SK-N-SH (cell line): ENCODE data around the gene PKN1. TPM values are rescaled to one million over a fixed set of nuclear protein-coding genes. Genes with fewer than 3 reads are reported as not detected.

ENCODE experiments used
- CTCF ChIA-PET: fragments of 300-600, 350-600 bp; formaldehyde crosslinking; extraction: SDS; loops from one replicate; lab custom pipeline; 2021; lab: Yijun Ruan, JAX
- POLR2A ChIA-PET: fragments of 350-600 bp; sonication (Branson Sonifier 250); formaldehyde crosslinking; extraction: SDS; loops from one replicate; lab custom pipeline; 2020; ENCODE audit warnings: antibody characterized with exemption, inconsistent platforms; lab: Yijun Ruan, JAX
- DNase-seq: peaks from one replicate; pipeline ENCODE4 v3.0.0; 2012
- H2AFZ ChIP-seq: fragments of 200-600 bp; sonication (generic); 2 replicates; pipeline ENCODE4 v1.8.1; 2016; ENCODE audit warnings: antibody characterized with exemption, mild to moderate bottlenecking, low read depth
- H3F3A ChIP-seq: fragments of 200-600 bp; sonication (generic); replicated peaks from 2 replicates; pipeline ENCODE3; 2016; ENCODE audit warnings: antibody characterized with exemption, mild to moderate bottlenecking; ENCODE audit not compliant: insufficient read depth
- H3K27ac ChIP-seq, 2 experiments: fragments of 200-500 bp in 1 of 2; fragments of 200-600 bp in 1 of 2; sonication (Bioruptor generic) in 1 of 2; sonication (generic), shearing (Covaris generic) in 1 of 2; 2 replicates each; pipeline versions ENCODE4 v1.5.1 to v1.6.1; 2014 to 2016; ENCODE audit warnings: low read depth in 2 of 2, inconsistent platforms in 1 of 2, low read length in 1 of 2, mild to moderate bottlenecking in 1 of 2, mixed read lengths in 1 of 2
- H3K27me3 ChIP-seq: fragments of 200-600 bp; sonication (generic), shearing (Covaris generic); 2 replicates; pipeline ENCODE4 v1.6.1; 2016; ENCODE audit warnings: mixed run types; ENCODE audit not compliant: insufficient read depth
- H3K36me3 ChIP-seq, 2 experiments: fragments of 200-500 bp in 1 of 2; fragments of 200-600 bp in 1 of 2; sonication (Bioruptor generic) in 1 of 2; sonication (generic) in 1 of 2; replicated peaks in 1 of 2; 2 replicates each; pipeline versions ENCODE3 to v1.5.1; 2014 to 2016; ENCODE audit warnings: low read length in 1 of 2, mild to moderate bottlenecking in 1 of 2; ENCODE audit not compliant: insufficient read depth in 2 of 2, control insufficient read depth in 1 of 2
- H3K4me1 ChIP-seq, 2 experiments: fragments of 200-500 bp in 1 of 2; fragments of 200-600 bp in 1 of 2; sonication (Bioruptor generic) in 1 of 2; sonication (generic), shearing (Covaris generic) in 1 of 2; 2 replicates each; pipeline versions ENCODE4 v1.5.1 to v1.6.1; 2014 to 2016; ENCODE audit warnings: low read depth in 1 of 2, low read length in 1 of 2, mixed run types in 1 of 2; ENCODE audit not compliant: insufficient read depth in 2 of 2, control insufficient read depth in 1 of 2
- H3K4me2 ChIP-seq: fragments of 200-600 bp; sonication (generic), shearing (Covaris generic); 2 replicates; pipeline ENCODE4 v1.6.1; 2017; ENCODE audit warnings: mixed run types
- H3K4me3 ChIP-seq, 2 experiments: fragments of 200-500 bp in 1 of 2; fragments of 200-600 bp in 1 of 2; sonication (Bioruptor generic) in 1 of 2; sonication (generic), shearing (Covaris generic) in 1 of 2; 2 replicates each; pipeline versions ENCODE4 v1.5.1 to v1.8.1; 2014 to 2016; ENCODE audit warnings: low read depth in 2 of 2, inconsistent platforms in 1 of 2, low read length in 1 of 2, mild to moderate bottlenecking in 1 of 2, mixed read lengths in 1 of 2, moderate library complexity in 1 of 2
- H3K79me2 ChIP-seq: fragments of 200-600 bp; sonication (generic); 2 replicates; pipeline ENCODE4 v1.8.1; 2017; ENCODE audit warnings: mild to moderate bottlenecking; ENCODE audit not compliant: insufficient read depth
- H3K9ac ChIP-seq: fragments of 200-600 bp; sonication (generic); 2 replicates; pipeline ENCODE4 v1.6.1; 2017; ENCODE audit warnings: mixed run types
- H3K9me2 ChIP-seq: fragments of 200-600 bp; sonication (generic); 2 replicates; pipeline ENCODE4 v1.6.1; 2017; ENCODE audit warnings: mixed run types
- H3K9me3 ChIP-seq: fragments of 200-600 bp; sonication (generic); 2 replicates; pipeline ENCODE4 v1.6.1; 2017; ENCODE audit warnings: mixed run types, mild to moderate bottlenecking, moderate library complexity
- H4K20me1 ChIP-seq: fragments of 200-600 bp; sonication (generic); 2 replicates; pipeline ENCODE4 v1.6.1; 2017; ENCODE audit warnings: mild to moderate bottlenecking, mixed run types; ENCODE audit not compliant: insufficient read depth
- CHD2 ChIP-seq: fragments of 150-350 bp; IDR thresholded peaks from 2 replicates; pipeline ENCODE4 v1.6.1; 2018; ENCODE audit warnings: low read length; ENCODE audit not compliant: partially characterized antibody
- CTCF ChIP-seq: fragments of 200-600 bp; sonication (generic); IDR thresholded peaks from 2 replicates; pipeline ENCODE4 v1.6.1; 2017; ENCODE audit warnings: antibody characterized with exemption, mild to moderate bottlenecking, moderate library complexity
- EP300 ChIP-seq, 2 experiments: IDR thresholded peaks; 2 replicates each; pipeline versions ENCODE4 v1.4.0 to v1.6.1; 2012; ENCODE audit warnings: borderline replicate concordance in 1 of 2, low read depth in 1 of 2, low read length in 1 of 2
- FOSL2 ChIP-seq: IDR thresholded peaks from 2 replicates; pipeline ENCODE4 v1.4.0; 2012; ENCODE audit warnings: low read depth, mild to moderate bottlenecking, moderate library complexity, borderline replicate concordance
- GATA2 ChIP-seq: sonication (generic); formaldehyde crosslinking; IDR thresholded peaks from 2 replicates; pipeline ENCODE4 v1.5.0; 2020; ENCODE audit warnings: mild to moderate bottlenecking, missing genetic modification reagents
- MXI1 ChIP-seq: IDR thresholded peaks from 2 replicates; pipeline ENCODE4 v1.6.1; 2012; ENCODE audit warnings: mild to moderate bottlenecking, low read depth, low read length, improper control_type of control experiment
- POLR2AphosphoS5 ChIP-seq: IDR thresholded peaks from 2 replicates; pipeline ENCODE4 v1.6.1; 2012; ENCODE audit warnings: low read depth, low read length
- TAF1 ChIP-seq: IDR thresholded peaks from 2 replicates; pipeline ENCODE4 v1.6.1; 2012; ENCODE audit warnings: low read depth, mild to moderate bottlenecking, low read length, moderate library complexity, borderline replicate concordance
- TCF12 ChIP-seq: IDR thresholded peaks from 2 replicates; pipeline ENCODE4 v1.4.0; 2012
- USF1 ChIP-seq: IDR thresholded peaks from 2 replicates; pipeline ENCODE4 v1.4.0; 2012; ENCODE audit warnings: low read depth, borderline replicate concordance
- YY1 ChIP-seq: IDR thresholded peaks from 2 replicates; pipeline ENCODE4 v1.4.0; 2012; ENCODE audit warnings: low read depth, mild to moderate bottlenecking
- WGBS: methylation state at CpG from one replicate; pipeline ENCODE4 v1.1.6; 2017; ENCODE audit warnings: low lambda C conversion rate; 5-methylcytosine and 5-hydroxymethylcytosine counted together
- polyA plus RNA-seq, 3 experiments: library from polyadenylated mRNA; depleted of rRNA; stranded (reverse); fragments of >200 nt; gene quantifications; 2 replicates each; pipeline ENCODE4 v1.2.3, GENCODE V29; 2012

PKN1 gene
- polyA plus RNA-seq, 1 of the 3 experiments (the other 2 are of a cell fraction), result 99.6 TPM

- TF ChIP-seq CTCF, result no peak
- no peak for TF ChIP-seq EP300 (IDR thresholded peaks at IDR 0.05; ENCODE audit: borderline replicate concordance in 1 of 2, low read depth in 1 of 2, low read length in 1 of 2)
These were observed 54.4 kb downstream of the PKN1 start (continued) for GRCh38 chr19:14487370-14488125.

GRCh38 chr19:14492756-14493337, 59.7 kb downstream of the PKN1 start:
- 76% methylated on average over 5 of the region's 5 CpGs for WGBS
- Histone ChIP-seq H3K36me3 (peaks cover 4 to 6% of the 10 kb centered on the region in 2 experiments), H3K27ac (no peak overlapping the region; a peak in 1 of 4 replicates), H3K4me3 (no peak overlapping the region), H3K9me2 (no peaks in the 10 kb centered on the region), H3K27me3 (no peaks in the 10 kb centered on the region), H4K20me1 (peaks cover 20% of the 10 kb centered on the region), H3F3A (no peaks in the 10 kb centered on the region), H3K9ac (no peak overlapping the region), H3K79me2 (peaks cover 54% of the 10 kb centered on the region), H3K4me1 (peaks cover 4 to 25% of the 10 kb centered on the region in 2 experiments; a peak in 2 of 4 replicates), H3K4me2 (no peak overlapping the region), H2AFZ (no peak overlapping the region), H3K9me3 (no peaks in the 10 kb centered on the region)
- no peak for TF ChIP-seq USF1
- peak; percentile 14; the same call in 1 of the 2 replicates for TF ChIP-seq TCF12
- TF ChIP-seq POLR2AphosphoS5, result no peak
- TF ChIP-seq EP300 (IDR thresholded peaks at IDR 0.05; ENCODE audit: borderline replicate concordance in 1 of 2, low read depth in 1 of 2, low read length in 1 of 2), result no peak
- no peak for TF ChIP-seq FOSL2
- no peak for TF ChIP-seq MXI1
- ChIA-PET POLR2A (no interaction called here), CTCF (interaction anchor here (0.8 to 3.6 kb wide), 7 partner anchors 10 to 356 kb away, joined by 3 to 34 read pairs (median 3); partner anchors contain the start of gene DNAJB1)
- DNase-seq, result no peak

GRCh38 chr19:14494411-14494810, 61.3 kb downstream of the PKN1 start:
- Histone ChIP-seq H3K9ac (peak overlapping the region; percentile 74; the same call in 1 of the 2 replicates), H3K4me2 (peak overlapping the region; percentile 94), H3F3A (no peaks in the 10 kb centered on the region), H3K79me2 (peaks cover 48% of the 10 kb centered on the region), H2AFZ (no peak overlapping the region), H3K4me3 (peak overlapping the region; percentile 65 to 93), H3K4me1 (peaks cover 4 to 25% of the 10 kb centered on the region in 2 experiments; a peak in 2 of 4 replicates), H3K36me3 (peaks cover 3 to 4% of the 10 kb centered on the region in 2 experiments), H3K9me2 (no peaks in the 10 kb centered on the region), H4K20me1 (peaks cover 20% of the 10 kb centered on the region), H3K27ac (no peak overlapping the region), H3K27me3 (no peaks in the 10 kb centered on the region), H3K9me3 (no peaks in the 10 kb centered on the region)
- CTCF ChIA-PET, result interaction anchor here (1.0 to 3.9 kb wide), 4 partner anchors 11 to 23 kb away, joined by 3 to 45 read pairs (median 4); no protein-coding TSS in a partner anchor
- DNase-seq, result no peak
- WGBS, result 97% methylated on average over 4 of the region's 4 CpGs
- no peak for TF ChIP-seq TAF1
- TF ChIP-seq GATA2 (CRISPR knock-in tag), result no peak
- no peak for TF ChIP-seq FOSL2
- no peak for TF ChIP-seq YY1
- TF ChIP-seq CHD2, result no peak
- POLR2A ChIA-PET, result no interaction called here
